GM18909 (cell line): Measurements from ENCODE around the gene ARHGDIG.
"Not testable (repeated sequence)": the region's sequence is repeated elsewhere in the genome, so short reads cannot be mapped to it uniquely, and the experiment has no call there.

Experiments
- ATAC-seq: cut with Tn5 transposase; IDR thresholded peaks from one replicate; pipeline ENCODE4 v1.9.1; 2021; ENCODE audit warnings: mild to moderate bottlenecking; ENCODE audit not compliant: unreplicated experiment, poor library complexity

Gene ARHGDIG

DNA sequence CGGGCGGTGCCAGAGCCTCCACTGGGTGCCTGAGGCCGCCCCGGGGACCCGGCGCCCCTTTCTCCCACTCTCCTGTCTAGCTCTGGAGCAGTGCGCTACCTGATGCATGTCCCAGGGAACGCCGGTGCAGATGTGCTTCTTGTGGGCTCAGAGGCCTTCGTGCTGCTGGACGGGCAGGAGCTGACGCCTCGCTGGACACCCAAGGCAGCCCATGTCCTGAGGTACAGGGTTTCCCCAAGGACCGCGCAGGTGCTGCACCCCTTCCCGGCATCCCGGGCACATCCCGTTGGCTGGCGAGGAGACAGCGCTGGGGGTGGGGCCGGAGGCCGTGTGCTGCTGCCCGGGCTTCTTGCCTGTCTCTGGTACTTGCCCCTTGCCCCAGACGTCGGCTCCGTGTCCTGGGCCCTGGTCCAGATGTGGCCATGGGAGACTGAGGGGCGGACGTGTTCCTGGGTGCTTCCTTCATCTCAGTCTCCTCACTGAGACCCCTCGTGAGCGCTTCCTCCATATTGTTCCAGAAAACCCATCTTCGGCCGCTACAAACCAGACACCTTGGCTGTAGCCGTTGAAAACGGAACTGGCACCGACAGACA lies 17.1 kb upstream of the ARHGDIG start:
- ATAC-seq, result no peak

DNA sequence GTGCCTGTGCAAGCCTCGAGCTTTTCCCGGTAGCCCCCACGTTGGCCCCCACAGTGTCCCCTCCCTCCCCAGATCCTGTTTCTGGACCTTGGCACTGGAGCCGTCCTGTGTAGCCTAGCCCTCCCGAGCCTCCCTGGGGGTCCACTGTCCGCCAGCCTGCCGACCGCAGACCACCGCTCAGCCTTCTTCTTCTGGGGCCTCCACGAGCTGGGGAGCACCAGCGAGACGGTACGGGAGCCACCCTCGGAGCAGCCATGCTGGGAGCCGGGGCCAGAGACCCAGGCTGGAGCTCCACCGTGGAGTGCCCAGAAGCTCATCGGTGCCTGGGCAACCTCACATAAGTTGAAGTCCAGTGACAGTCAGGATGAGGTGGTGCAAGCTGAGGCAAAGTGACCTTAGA lies 16.4 kb upstream of the ARHGDIG start:
- ATAC-seq, result no peak

DNA sequence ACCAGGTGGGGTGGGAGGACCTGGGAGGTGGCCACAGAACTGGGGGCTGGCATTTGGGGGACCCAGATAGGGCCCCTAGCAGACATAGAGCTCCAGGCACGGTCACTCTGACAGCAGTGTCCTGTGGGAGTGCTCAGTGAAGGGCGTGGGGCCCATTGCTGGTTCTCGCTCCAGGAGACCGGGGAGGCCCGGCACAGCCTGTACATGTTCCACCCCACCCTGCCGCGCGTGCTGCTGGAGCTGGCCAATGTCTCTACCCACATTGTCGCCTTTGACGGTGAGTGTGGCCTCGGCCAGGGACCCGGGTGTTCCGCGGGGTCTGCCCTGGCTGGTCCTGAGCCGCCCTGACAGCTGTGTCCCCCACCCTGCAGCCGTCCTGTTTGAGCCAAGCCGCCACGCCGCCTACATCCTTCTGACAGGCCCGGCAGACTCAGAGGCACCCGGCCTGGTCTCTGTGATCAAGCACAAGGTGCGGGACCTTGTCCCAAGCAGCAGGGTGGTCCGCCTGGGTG lies 15.9 kb upstream of the ARHGDIG start:
- ATAC-seq, result no peak

- ATAC-seq, result no peak
These were observed 15.3 kb upstream of the ARHGDIG start for GRCh38 chr16:265002-265529.

GRCh38 chr16:265711-266110 lies 14.7 kb upstream of the ARHGDIG start:
- ATAC-seq, result no peak

DNA sequence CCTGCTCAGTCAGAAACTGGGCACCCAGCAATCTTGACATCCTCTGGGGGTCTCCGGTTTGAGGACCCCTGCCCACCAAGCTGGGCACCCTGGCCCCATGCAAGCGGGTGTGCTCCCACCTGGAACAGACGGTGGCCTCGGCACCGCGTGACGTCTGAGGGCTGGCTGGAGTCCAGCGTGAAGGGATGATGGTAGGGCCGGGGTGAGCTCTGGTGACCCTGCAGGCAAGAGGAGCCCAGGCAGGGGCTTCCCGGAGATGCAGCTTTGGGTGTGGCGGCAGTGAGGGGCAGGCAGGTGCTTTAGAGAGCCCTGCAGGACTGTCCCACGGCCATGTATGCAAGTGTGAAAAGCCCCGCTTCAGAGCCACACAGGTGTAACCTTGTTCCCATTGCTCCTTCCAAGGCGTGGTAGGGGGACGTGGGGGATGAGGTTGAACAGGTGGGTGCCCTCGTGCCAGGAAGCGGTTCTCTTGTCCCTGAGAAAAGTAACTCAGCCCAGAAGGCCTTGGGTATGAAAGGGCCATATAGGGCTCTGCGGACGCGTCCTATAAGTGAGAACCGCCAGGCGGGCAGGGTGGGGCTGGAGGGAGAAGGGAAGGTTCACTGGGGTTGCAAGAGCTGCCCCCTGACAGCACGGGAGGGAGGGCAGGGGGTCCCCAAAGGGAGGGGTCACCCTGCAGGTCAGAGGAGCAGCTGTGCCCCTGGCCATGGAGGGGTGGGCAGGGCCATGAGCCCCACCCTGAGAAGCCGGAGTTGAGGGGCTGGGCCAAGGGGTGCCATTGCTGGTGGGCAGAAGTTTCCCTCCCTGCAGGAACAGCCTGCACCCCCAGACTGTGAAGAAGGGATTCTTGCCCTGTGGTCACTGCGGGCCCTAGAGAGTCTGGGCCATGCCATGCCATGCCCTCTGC lies 13.9 kb upstream of the ARHGDIG start:
- no peak for ATAC-seq

DNA sequence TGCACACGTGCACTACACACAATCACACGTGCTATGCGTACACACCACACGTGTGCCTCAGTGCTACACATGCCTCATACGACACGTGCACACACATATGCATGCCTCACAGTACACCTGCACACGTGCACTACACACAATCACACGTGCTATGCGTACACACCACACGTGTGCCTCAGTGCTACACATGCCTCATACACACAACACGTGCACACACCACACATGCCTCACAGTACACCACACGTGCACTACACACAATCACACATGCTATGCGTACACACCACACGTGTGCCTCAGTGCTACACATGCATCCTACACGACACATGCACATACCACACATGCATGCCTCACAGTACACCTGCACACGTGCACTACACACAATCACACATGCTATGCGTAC lies 12.8 kb upstream of the ARHGDIG start:
- ATAC-seq, result not testable (repeated sequence)

- ATAC-seq, result no peak
These were observed 12.0 kb upstream of the ARHGDIG start for GRCh38 chr16:268141-269053.

GRCh38 chr16:269061-269796 lies 11.2 kb upstream of the ARHGDIG start:
- no peak for ATAC-seq

DNA sequence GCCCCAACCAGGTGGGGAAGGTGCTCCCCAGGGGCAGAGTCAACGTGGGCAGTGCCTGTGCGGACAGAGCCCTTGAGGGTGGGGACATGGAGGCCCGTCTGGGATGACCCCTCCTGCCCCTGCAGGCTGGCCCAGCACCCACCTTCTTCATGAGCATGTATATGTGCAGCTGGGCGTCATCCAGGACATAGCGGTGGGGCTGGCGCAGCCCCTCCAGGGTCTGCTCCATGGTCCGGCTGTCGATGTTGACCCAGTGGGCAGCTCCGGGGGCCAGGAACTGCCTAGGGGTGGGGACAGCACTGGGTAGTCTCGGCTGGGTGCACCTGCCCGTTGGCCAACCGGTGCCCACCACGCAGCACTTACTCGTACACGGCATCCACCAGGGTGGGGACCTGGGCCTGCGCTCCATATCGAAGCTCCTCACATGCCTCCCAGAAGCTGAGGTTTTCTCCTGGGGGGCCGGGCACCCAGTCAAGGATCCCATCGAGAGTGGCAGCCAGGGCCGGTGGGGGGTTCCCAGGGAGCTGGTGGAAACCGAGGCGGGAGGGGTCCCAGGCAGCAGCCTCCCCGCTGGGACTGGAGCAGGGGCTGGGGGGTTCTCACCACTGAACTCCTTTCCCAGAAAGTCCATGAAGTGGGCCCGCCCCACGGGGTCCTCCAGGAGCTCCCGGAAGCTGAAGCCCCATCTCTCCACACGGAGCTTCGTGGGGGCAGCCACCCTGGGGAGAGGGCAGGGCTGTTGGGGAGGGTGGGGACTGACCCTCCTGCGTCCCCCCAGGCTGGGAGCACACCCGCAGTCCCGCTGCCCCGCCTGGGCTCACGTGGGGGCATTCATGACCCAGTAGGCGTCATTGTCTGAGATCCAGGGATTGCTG lies 9.8 kb upstream of the ARHGDIG start:
- ATAC-seq, result no peak

- no peak for ATAC-seq
These were observed 7.5 kb upstream of the ARHGDIG start for GRCh38 chr16:272633-273546.

GRCh38 chr16:273547-274421 lies 6.6 kb upstream of the ARHGDIG start:
- ATAC-seq, result no peak

- ATAC-seq, result no peak
These were observed 5.2 kb upstream of the ARHGDIG start for GRCh38 chr16:275041-275641.

- ATAC-seq, result no peak
These were observed 4.6 kb upstream of the ARHGDIG start, which contains the start of gene RGS11 for GRCh38 chr16:275786-276232. Gene RGS11, minus strand, starts transcription at chr16:275944. Its CDS starts 33 bp downstream, at chr16:275911.

DNA sequence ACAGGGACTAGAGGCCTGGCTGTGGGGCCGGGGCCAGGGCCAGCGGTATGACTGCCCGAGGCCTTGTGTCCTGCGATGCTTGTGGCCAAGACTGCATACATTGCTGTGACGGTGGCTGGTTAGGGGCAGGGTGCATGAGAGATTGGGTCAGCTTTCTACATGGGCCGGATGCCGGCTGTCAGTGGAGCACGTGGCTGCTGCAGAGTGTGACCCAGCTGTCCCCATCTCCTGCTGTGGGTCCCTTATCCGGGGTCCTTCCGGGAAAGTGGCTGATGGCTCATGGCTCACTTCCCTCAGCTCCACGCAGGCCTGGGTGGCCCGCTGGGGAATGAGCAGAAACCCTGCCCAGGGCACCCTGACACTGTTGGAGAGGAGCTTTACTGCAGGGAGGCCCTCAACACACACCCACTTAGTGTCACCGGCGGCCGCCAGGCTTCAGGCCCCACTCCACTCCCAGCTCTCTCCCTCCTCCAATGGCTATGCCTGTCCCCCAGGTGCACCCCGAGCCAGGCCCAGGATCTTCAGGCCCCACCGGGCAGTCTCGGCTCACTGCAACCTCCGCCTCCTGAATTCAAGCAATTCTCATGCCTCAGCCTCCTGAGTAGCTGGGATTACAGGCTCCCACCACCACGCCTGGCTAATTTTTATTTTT lies 3.8 kb upstream of the ARHGDIG start:
- no peak for ATAC-seq
